ENCODE data around the gene RENBP. TPM values are rescaled to one million over a fixed set of nuclear protein-coding genes. Genes with fewer than 3 reads are reported as not detected.

The RENBP gene
- total RNA-seq, 1 donor from 2014 or later, result 11.1 TPM

DNA sequence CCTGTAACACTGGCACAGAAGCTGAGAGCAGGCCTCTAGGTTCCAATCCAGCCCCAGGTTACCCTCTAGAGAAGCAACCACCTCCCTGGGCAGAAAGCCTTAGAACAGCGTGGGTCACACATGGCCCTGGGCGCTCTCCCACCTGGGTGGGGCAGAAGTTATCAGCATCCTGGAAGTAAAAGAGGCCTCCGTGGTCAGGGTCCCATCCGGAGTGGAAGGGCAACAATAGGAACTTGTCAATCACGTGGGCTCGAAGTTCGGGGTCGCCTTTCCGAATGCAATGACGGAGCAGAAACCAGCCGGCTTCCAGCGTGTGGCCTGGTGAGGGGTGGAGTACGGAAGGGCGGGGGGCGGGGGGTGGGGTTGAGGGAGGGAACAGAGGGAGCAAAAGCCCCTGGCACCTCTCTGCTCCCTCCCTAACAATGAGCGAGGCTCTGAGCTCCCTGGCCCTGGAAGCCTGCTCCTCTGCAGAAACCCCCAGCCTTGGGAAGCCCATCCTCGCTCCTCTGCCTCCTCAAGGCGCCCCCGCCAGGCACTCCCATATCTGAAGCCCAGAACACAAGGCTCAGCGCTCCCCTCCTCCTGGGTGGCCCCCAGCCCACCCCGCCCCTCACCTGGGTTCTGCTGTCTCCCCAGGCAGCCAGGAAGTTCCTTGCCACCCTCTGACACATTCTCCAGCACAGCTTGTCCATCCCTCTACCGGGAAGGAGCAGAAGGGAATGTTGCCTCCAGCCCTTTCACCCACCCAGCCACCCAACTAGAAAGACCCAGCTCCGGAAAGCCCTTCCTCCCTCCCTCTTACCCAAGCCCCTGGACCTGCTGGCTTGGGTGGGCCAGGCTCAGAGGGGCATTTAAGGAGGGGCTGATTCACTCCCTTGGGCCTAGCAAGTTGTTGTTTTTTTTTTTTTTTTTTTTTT, 2.8 kb downstream of the RENBP start:
- intact Hi-C loops (cut with DNase I), result loop anchor here (10.0 kb wide), 1 partner anchor 147 kb away; the partner anchor contains the start of genes IDH3G and SSR4
- no peak for DNase-seq
- no peak for ATAC-seq (ENCODE audit: poor library complexity)

DNA sequence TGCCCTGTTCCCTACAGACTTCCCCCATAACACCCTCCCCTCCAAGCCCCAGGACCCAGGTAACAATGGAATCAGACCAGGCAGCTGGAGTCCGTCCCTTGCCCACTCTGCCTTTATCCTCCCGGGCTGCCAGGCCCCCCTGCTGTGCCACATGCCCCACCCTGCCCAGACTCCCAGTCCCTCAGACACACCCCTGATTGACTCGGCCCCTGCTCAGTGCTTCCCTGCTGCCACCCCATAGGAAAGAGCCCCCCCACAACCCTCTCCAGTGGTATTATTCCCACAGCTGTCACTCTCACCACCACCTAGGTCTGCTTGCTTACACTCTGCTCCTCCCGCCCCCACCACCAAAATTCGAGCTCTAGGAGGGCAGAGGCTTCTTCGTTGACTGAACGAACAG, 4.9 kb downstream of the RENBP start:
- intact Hi-C loops (cut with DNase I), result no loop called here
- ATAC-seq (ENCODE audit: poor library complexity) (no peak), DNase-seq (no peak)

DNA sequence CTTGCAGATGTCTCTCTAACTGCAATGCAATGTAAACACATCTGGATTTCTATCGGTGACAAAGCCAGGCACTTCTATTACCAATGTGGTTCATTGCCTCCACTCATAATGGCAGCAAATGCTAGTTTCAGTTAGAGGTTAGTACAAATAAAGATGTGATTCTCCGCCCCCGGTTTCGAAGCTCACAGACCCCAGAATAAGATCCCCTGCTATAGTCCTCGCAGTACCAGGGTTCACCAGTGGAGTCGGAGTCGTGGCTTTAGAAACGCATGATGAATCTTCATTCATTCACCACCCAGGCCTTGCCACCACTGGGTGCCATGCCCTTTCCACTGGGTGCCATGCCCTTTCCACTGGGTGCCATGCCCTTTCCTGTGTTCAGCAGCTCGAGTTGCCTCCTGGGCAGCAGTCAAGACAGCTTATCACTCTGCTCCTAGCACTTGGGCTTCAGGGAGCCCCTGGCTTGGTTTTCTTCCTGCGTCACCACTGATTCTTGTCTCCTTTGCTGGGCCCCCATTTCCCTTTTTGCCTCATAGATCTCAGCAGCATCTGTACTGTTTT, 6.1 kb downstream of the RENBP start:
- ATAC-seq (ENCODE audit: poor library complexity), result no peak

DNA sequence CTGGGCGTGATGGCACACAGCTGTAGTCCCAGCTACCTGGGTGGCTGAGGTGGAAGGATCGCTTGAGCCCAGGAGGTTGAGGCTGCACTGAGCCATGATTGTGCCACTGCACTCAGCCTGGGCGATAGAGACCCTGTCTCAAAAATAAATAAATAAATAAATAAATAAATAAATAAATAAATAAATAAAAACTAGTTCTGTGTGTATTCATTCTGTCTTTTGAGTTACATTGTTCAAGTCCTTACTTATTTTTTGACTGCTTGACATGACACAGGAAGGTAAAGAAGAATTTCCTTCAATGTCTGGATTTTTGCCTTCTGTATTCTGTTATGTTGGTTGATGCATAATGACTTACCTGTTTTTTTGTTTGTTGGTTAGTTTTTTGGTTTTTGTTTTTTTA, 7.4 kb downstream of the RENBP start:
- ATAC-seq (ENCODE audit: poor library complexity) (no peak), DNase-seq (no peak)
- intact Hi-C loops (cut with DNase I), result no loop called here

More for the DNA sequence above, 6.1 kb downstream of the RENBP start:
- intact Hi-C loops (cut with DNase I), result no loop called here
- no peak for DNase-seq

DNA sequence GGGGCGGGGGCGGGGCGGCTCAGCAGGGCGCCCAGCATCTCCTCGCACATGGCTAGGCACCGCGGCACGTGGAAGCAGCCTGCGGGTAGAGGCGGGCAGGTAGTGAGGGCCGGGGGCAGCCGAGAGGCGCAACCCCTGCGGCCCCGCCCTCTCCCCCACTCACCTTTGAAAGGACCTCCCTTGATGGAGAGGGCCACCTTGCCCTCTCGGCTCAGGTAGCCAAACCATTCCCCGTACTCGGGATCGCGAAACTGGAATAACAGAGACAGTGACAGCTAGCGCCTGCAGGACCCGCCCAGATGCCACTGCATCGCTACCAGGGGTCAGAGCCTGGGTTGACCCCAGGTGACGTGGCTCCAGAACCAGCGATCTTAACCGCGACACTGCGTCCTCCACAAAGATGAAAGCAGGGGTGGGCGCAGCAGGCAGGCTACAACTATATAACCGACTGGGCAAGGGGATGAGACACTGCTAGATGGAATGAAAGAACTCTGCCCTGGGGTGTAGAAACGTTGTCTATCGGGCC, 9.1 kb downstream of the RENBP start:
- intact Hi-C loops (cut with DNase I), result no loop called here
- DNase-seq, result no peak
- peak; percentile 7 for ATAC-seq (ENCODE audit: poor library complexity)

DNA sequence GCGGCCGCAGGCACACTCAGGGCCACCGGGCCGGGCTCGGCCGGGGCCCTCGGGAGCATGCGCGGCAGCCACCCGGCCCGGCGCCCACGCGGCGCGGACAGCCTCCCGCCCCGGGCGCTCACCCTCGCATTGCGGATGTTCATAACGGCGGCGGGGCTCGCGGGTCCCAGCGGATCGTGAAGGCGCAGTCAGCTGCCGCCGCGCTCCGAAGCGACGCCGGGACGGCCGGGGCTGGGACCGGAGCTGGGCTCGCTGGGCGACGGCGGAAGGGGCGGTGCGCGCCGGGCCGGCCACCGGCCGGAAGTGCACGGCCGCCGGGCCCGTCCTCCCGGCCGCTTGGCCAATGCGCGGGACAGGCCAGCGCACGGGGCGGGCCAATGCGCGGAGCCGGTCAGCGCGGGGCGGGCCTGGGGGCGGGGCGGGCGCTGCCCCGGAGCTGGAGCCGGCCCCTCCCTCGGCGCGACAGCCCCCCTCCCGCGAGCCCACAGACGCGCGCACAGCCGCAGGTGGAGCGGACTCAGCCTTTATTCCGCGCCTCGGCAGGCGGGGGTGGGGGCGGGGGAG, 9.6 kb downstream of the RENBP start, which contains the start of gene NAA10:
Gene NAA10 (minus strand): TSS at position 276 of the 564 bp plus-strand sequence. CDS start 133 bp downstream, at position 143.
- DNase-seq, result peak; percentile 81
- intact Hi-C loops (cut with DNase I), result no loop called here
- peak; percentile 97 for ATAC-seq (ENCODE audit: poor library complexity)

DNA sequence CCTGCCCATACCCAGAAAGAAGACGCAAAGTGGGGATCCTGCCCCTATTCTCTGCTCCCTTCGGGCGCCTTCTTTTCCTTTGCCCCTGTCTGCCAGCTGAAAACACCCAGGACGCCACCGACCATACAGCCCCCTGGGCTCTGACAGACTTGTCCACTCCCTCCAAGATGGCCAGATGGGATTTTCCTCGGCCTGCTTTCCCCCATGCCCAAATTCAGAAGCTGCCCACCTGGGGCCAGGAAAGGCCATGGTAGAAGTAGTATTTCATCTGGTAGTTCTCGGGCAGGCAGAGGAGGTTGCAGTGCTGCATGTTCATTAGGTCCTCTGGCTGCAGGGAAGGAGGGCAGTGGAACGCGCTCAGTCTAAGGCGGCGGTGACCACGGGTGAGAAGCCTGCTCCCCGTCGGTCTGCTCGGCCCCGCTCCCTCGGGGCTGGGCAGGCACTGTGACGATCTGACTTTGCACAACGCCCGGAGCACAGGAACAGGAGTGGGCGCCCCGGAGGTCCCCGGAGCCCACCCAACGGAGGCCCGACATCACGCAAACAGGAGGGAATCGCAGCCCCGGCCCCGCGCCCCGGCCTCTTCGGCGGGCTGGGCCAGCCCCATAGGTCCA, 10.2 kb downstream of the RENBP start:
- no peak for ATAC-seq (ENCODE audit: poor library complexity)
- DNase-seq, result no peak
- intact Hi-C loops (cut with DNase I), result no loop called here

DNA sequence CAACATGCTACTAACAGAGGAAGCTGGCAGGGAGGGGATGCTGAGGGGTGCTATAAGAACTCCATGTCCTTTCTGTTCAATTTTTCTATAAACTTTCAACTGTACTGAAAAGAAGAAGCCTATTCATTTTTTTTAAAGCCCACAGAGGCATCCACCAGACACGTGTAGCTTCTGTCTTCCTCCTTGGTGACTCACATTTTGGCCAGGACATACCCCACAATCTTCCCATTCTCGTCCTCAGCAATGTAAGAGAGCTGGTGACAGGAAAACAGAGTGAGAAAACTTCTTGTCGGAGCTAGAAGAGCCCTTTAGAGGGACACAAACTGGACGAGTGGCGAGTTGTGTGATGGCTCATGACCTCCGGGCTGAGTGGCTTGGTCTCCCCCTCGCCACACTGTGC, 10.7 kb downstream of the RENBP start:
- no peak for DNase-seq
- ATAC-seq (ENCODE audit: poor library complexity), result no peak
- intact Hi-C loops (cut with DNase I), result no loop called here

DNA sequence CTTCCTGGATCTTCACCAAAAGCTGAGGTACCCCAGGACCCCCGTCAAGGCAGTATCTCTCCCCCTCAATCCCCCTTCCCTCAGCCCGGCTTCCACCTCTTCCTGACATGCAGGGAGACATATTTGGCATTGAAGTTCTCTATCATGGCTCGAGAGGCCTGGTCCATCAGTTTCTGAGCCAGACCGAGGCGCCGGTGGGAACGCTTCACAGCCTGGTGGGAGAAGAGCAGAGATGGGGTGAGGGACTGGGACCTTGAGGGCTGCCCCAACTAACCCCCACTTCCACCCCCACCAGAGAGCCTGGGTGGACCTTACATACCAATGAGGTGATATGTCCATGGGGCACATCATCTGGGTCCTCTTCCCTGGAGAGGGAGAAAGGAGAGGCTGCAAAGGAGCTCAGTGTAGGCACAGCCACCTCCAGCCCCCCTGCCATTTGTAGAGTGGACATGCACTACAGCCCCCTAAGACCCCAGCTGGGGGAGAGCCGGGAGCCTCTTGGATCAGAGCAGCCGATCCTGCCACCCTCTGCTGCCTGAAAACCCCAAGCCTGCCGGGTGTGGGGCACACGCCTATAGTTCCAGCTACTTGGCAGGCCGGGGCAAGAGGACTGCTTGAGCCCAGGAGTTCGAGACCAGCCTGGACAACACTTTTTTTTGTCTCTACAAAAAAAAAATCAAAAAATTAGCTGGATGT, 12.1 kb downstream of the RENBP start:
- ATAC-seq (ENCODE audit: poor library complexity) (no peak), DNase-seq (no peak)
- intact Hi-C loops (cut with DNase I), result no loop called here

DNA sequence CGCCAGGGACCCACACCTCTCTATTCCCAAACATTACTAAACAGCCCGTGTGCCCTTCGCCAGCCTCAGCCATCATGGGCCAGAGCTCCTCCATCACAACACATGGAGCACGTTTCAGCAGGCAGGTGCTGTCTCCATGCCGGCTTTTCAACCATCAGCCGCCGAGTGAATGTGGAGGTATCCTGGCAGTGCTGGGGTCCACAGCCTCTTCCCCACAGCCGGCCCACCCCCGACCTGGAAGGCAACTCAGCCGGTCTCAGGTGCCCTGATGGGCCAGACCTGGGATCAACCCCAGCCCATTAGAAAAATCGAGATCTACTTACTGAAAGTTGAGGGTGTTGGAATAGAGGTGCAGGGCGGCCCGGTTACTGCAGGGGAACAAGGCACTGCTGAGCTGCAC, 12.7 kb downstream of the RENBP start:
- DNase-seq (no peak), ATAC-seq (ENCODE audit: poor library complexity) (no peak)
- intact Hi-C loops (cut with DNase I), result no loop called here

DNA sequence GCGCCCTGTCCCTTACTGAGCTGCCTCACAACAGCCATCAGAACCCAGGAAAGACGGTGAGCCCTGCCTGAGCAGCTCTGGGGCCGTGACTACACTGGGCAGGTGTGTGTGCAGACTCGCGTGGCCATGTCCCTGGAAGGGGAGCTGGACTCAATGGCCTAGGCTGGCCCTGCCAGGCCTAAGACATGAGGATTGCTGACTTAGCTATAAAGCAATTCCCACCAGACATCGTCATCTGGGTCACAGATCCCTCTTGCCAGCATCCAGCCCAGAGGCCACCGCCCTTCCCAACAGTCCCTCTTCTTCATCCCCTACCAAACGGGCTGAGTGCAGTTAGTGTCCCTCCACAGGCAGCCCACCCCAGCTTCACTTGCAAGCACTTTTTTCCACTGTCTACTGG, 13.3 kb downstream of the RENBP start:
- ATAC-seq (ENCODE audit: poor library complexity) (no peak), DNase-seq (no peak)
- intact Hi-C loops (cut with DNase I), result no loop called here

DNA sequence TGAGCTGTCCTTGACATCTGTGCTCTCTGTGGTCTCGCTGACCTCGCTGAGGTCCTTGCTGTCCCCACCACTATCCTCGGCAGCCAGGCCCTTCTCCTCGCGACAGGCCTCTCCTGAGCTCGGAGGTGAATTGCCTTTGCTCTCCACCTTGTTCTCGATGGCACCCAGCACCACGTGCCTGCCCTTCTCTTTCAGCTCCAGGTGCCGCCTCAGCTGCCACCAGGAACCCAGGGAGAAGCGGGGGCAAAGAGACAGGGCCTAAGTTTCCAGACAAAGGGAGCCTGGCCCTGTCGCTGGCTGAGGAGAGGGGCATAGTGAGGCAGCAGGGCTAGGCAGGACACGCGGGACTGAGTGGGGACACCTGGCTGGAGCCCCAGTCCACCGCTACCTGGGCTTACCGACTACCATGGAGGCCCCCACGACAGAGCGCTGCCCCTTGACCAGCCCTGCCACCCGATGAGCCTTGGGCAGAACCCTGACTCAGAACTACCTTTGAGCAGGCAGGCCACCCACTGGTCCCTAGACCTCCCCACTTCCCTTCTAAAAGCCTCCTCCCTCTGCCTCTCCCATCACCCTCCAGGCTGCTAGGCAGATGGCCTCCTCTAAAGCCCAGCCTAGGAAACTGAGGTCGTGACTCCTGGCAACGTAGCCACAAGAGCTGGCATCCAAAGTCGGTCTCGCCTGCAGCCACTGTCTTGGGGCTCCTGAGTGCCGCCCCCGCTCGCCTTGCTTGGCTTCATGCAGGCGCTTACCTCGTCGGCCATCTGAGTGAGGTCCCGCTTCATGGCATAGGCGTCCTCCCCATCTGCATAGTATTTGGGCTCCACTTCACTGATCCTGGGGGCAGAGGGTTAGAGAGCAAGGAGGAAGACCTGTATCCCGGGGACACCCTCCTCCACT, 14.2 kb downstream of the RENBP start:
- intact Hi-C loops (cut with DNase I), result no loop called here
- no peak for DNase-seq
- ATAC-seq (ENCODE audit: poor library complexity), result no peak

DNA sequence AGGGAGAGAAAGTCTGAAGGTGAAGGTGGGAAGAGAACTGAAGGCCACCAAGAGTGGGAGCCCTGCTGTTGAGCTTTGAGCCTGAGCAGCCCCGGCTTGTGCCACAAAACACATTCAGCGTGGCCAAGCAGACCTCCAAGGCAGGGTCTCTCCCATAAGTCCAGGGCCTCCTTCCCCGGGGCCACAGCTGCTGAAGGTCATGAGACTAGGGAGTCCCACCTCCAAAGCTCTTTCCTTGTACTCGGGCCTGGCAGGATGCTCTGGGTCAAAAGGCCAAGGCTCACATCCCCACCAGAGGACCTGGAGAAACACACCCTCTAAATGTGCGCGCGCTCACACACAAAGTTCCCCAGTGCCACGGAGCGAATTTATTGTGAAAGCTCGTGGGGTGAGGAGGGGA, 14.9 kb downstream of the RENBP start:
- DNase-seq (no peak), ATAC-seq (ENCODE audit: poor library complexity) (no peak)
- intact Hi-C loops (cut with DNase I), result no loop called here

DNA sequence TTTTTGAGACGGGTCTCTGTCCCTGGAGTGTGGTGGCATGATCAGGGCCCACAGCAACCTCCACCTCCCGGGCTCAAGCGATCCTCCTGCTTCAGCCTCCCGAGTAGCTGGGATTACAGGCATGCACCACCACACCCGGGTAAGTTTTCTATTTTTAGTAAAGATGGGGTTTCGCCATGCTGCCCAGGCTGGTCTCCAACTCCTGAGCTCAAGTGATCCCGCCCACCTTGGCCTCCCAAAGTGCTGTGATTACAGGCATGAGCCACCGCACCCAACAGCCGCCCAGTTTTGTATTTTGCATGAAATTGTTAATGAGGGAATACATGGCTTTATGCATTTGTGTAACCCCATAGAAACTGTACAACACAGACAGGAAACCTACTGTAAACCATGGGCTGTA, 15.6 kb downstream of the RENBP start:
- intact Hi-C loops (cut with DNase I), result no loop called here
- ATAC-seq (ENCODE audit: poor library complexity), result no peak
- no peak for DNase-seq

DNA sequence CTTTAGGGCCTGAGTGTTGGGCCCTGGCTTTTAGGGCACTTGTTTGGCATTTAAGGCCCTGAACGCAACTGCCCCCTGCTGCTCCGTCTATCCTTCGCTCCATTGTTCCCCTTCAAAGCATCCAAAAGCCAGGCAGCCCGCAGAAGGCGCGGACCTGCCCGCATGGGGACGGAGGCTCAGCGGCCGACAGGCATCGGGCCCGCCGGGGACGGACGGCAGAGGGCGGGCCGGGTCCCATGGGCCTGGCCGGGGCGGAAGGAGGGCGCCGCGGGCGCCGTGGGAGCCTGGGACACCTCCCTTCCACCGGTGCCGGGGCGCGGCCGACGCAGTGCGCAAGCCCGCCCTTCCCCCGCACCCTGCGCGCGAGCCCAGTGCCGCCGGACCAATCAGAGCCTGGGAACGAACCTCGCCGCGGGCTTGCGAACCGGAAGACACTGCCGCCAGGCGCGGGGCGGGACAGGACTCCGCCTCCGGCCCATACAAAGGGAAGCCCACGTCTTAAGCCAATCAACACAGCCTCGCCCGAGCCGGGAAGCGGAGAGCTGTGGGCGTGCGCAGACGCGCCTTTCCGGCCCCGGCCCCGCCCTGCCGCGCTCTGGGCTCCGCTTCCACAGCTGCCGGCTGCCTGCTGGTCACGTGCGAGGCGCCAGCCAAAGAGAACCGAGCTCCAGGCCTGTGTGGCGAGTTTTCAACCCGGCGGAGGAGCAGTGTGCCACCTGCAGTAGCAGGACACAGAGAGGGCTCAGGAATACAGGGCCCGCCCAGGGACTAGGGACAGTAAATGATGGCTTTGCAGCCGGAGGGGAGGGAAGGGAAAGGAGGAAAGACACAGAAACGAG, 16.3 kb downstream of the RENBP start:
- peak; percentile 94 for ATAC-seq (ENCODE audit: poor library complexity)
- peak; percentile 97 for DNase-seq
- intact Hi-C loops (cut with DNase I), result no loop called here

DNA sequence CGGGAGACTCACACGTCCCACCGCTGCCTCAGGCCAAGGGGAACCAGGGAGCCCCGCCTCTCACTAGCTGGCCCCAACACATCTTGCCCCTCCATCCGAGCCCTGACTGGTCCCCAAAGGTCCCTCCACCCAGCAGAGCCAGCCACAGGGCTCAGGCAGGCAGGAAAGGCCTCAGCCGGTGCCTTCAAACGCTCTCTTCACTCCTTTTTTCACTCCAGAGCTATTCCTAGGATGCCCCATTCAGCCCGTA, 16.8 kb downstream of the RENBP start:
- intact Hi-C loops (cut with DNase I), result no loop called here
- ATAC-seq (ENCODE audit: poor library complexity) (no peak), DNase-seq (no peak)
